GM12874 (cell line): ENCODE measurements around the gene CCDC13.

Experiments used
- TF ChIP-seq, protein P1 (sequence below): IDR thresholded peaks from 2 replicates; pipeline ENCODE4 v1.5.1; 2011; ENCODE audit warnings: low read depth, mild to moderate bottlenecking, control low read depth, low read length, moderate library complexity; ENCODE audit not compliant: insufficient read depth

Gene CCDC13

DNA sequence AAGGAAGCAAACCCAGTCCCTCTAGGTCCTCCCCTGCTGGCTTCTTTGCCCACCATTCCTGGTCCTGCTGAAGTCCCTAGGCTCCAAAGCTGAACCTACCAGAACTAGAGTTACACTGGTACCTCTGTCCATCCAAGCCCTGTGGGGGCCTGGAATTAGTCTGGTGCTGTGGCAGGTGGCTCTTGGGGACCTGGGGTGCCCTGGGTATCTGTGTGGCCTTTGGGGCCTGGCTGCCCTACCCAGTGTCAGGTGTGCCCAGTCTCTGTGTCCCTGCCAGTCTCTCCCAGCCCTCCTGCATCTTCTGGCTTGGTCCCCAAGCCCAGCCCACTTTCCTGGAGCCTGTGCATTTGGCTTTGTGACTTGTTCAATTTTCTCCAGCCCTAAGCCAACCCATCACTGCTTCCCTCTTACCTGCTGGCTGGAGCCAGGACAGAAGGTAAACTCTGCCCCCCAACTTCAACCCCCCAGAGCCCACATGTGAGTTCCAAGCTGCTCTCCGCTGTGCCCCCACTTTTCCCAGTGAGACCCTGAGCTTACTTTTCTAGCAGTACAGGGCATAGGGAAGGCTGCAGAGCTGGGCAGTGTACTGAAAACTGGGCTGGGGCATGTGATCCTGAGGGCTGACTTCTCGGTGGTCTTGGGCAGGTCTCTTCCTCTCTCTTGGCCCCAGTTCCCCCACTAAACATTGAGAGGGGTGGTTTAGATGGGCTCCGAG is 42.2 kb downstream of the CCDC13 start:
- TF ChIP-seq, protein P1, sequence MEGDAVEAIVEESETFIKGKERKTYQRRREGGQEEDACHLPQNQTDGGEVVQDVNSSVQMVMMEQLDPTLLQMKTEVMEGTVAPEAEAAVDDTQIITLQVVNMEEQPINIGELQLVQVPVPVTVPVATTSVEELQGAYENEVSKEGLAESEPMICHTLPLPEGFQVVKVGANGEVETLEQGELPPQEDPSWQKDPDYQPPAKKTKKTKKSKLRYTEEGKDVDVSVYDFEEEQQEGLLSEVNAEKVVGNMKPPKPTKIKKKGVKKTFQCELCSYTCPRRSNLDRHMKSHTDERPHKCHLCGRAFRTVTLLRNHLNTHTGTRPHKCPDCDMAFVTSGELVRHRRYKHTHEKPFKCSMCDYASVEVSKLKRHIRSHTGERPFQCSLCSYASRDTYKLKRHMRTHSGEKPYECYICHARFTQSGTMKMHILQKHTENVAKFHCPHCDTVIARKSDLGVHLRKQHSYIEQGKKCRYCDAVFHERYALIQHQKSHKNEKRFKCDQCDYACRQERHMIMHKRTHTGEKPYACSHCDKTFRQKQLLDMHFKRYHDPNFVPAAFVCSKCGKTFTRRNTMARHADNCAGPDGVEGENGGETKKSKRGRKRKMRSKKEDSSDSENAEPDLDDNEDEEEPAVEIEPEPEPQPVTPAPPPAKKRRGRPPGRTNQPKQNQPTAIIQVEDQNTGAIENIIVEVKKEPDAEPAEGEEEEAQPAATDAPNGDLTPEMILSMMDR, result no peak

DNA sequence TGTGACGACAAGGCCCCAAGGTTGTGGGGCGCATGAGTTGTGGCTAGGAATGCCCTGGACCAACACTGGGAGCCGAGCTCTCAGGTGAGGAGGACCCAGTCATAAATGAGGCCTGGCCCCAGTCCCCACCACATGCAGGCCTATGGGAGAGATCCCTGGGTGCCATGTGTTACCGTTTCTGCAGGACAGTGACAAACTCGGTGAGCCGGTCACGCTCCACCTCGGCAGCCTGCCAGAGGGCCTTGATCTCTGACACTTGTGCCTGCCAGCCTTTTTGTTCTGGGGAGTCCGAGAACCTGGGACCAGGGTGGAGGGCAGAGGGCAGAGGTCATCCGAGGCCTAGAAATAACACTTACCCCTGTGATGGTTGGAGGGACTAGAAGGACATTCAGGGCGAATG is 42.8 kb downstream of the CCDC13 start:
- TF ChIP-seq, protein P1, result no peak

DNA sequence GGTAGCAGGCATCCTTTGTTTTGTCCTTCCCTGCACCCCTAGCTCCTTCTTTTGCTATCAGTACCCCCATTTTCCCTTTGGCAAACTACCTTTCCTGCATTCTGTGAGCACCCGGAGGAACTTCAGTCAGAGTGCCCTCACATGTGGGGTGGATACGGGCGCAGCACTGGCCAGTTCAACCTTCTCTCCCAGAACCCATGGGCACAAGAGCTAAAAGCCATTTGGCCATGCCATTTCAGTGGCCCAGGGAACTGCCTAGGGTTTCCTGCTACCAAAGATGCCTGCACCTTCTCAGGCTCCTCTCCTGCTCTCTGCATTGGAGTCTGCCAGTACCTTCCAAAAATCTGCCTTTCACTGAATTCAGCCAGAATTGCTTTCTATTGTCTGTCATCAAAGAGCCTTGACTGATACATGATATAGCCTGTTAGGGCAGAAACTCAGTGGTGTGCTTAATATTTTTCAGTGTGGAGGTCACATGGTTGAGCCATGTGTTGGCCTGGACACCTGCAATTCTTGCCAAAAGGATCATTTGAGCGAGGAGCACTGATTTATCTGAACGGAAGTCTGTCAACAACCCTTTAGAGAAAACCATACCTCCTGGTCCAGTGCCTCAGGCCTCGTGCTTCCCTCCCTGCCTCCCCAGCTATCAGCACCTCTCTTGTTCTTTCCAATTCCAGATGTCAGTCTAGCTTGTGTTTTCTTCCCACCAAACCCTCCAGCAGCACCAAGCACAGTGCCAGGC is 43.5 kb downstream of the CCDC13 start:
- TF ChIP-seq, protein P1, result no peak

DNA sequence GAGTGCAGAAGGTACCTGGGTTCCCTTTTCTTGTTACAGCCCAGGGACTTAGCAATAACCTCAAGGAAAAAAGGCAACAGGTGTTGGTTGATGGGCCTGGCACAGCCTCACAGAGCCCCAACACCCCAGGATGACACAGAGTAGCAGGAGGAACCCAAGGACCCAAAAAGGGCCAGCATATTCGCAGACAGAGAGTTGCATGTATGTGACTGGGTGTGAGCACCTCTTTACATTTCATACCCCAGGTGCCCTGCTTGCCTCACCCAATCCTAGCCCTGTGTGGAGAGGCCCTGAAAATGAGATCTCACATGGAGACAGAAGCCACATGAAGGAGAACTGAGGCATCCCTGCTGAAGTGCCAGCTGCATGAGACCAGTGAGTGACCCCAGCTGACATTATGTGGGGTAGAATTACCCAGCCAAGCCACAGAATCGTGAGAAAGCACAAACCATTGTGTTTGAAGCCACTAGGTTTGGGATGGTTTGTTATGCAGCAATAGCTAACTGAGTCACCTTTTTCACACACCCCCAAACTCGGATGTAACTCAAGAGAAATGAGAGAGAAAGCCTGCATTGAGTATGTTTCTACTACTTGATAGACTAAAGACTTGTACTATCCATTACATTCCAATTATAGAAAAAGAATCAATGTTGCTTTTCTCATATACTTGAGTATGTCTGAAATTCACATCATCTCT is 44.2 kb downstream of the CCDC13 start:
- TF ChIP-seq, protein P1, result no peak

DNA sequence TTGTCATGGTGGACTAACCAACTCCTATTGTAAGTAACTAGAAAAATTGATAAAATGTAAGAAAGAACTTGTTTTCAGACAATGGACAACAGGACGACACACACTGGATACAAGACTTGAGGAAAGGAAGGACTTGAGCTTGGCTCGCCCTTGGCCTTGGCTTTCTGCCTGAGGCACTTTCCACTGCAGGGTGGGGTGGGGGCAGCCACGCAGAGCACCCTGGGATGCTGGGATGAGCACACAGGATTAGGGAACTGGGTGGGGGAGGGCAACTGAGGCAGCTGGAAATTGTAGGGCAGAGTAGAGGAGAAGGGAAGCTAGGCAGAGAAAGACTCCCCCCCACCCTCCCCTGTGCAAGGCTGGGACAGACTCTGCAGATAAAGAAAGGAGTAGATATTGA is 45.0 kb downstream of the CCDC13 start:
- TF ChIP-seq, protein P1, result no peak

DNA sequence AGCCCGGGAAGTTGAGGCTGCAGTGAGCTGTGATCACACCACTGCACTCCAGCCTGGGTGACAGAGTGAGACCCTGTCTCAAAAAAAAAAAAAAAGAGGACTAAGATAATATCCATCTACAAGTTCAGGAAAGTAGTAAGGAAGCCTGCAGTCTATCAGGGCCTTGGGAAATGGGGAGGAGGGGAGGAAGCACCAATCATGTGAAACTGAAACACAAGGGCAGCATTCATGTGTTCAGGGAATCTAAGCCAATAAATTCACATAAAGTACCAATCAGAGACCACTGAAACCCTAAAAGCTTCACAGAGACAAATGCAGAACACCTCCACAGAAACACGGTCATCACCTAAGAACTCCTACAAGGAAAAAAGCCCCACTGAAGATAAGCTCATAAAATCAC is 47.6 kb downstream of the CCDC13 start:
- TF ChIP-seq, protein P1, result no peak

DNA sequence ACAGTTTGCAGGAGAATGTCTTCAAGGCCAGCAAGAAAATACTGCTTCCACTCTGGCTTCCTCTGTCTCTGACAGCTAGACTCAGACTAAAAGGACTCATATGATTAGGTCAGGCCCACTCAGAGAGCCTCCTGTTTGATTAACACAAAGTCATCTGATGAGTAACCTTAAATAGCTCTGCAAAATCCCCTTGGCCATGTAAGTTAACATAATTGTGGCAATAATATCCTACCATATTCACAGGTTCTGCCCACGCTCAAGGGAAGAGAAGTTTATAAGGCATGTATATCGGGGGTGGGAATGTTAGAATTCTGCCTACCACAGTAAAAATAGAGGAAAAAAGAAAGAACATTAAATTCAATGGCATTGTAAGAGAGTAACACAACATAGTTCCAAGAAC is 49.8 kb downstream of the CCDC13 start:
- TF ChIP-seq, protein P1, result no peak
